Smooth muscle cell (in vitro differentiated cells): Measurements from ENCODE around the gene FZD7. TPM values are rescaled to one million over a fixed set of nuclear protein-coding genes. Genes with fewer than 3 reads are reported as not detected.
A peak's percentile ranks its signal among the peaks of the same experiment; 100 is the strongest.

Experiments used
- DNase-seq: peaks from one replicate; lab custom pipeline; 2025; ENCODE audit not compliant: unreplicated experiment; lab: John Stamatoyannopoulos, UW
- H2AFZ ChIP-seq: fragments of 200-600 bp; sonication (generic); 2 replicates; pipeline ENCODE4 v1.6.0; 2016; ENCODE audit warnings: antibody characterized with exemption, low read depth, mild to moderate bottlenecking
- H3F3A ChIP-seq: fragments of 200-600 bp; sonication (generic); 2 replicates; pipeline ENCODE4 v1.6.0; 2017; ENCODE audit warnings: antibody characterized with exemption, low read depth
- H3K27ac ChIP-seq: fragments of 200-600 bp; sonication (generic); 2 replicates; pipeline ENCODE4 v1.5.1; 2016; ENCODE audit warnings: low read depth, mild to moderate bottlenecking
- H3K27me3 ChIP-seq: fragments of 200-600 bp; sonication (generic); 2 replicates; pipeline ENCODE4 v1.6.1; 2016; ENCODE audit warnings: low read depth, mild to moderate bottlenecking
- H3K36me3 ChIP-seq: fragments of 200-600 bp; sonication (generic); 2 replicates; pipeline ENCODE4 v1.5.1; 2016; ENCODE audit warnings: low read depth
- H3K4me1 ChIP-seq: fragments of 200-600 bp; sonication (generic); 2 replicates; pipeline ENCODE4 v1.5.1; 2016; ENCODE audit warnings: low read depth
- H3K4me2 ChIP-seq: fragments of 200-600 bp; sonication (generic); 2 replicates; pipeline ENCODE4 v1.6.0; 2016; ENCODE audit warnings: mild to moderate bottlenecking
- H3K4me3 ChIP-seq: fragments of 200-600 bp; sonication (generic); 2 replicates; pipeline ENCODE4 v1.5.1; 2016; ENCODE audit warnings: mild to moderate bottlenecking
- H3K79me2 ChIP-seq: fragments of 200-600 bp; sonication (generic); 2 replicates; pipeline ENCODE4 v1.6.0; 2016; ENCODE audit warnings: low read depth, mild to moderate bottlenecking
- H3K9ac ChIP-seq: fragments of 200-600 bp; sonication (generic); 2 replicates; pipeline ENCODE4 v1.6.0; 2016; ENCODE audit warnings: low read depth
- H3K9me3 ChIP-seq: fragments of 200-600 bp; sonication (generic); replicated peaks from 2 replicates; pipeline ENCODE4 v1.5.1; 2016; ENCODE audit warnings: low read depth
- H4K20me1 ChIP-seq: fragments of 200-600 bp; sonication (generic); 2 replicates; pipeline ENCODE4 v1.6.0; 2016; ENCODE audit warnings: low read depth
- CTCF ChIP-seq: fragments of 200-600 bp; sonication (generic); IDR thresholded peaks from 2 replicates; pipeline ENCODE4 v1.5.1; 2017; ENCODE audit warnings: borderline replicate concordance, mild to moderate bottlenecking, antibody characterized with exemption; ENCODE audit not compliant: insufficient read depth, poor library complexity, severe bottlenecking
- WGBS: methylation state at CpG from one replicate; pipeline ENCODE4 v1.1.7; 2016; ENCODE audit warnings: low lambda C conversion rate; 5-methylcytosine and 5-hydroxymethylcytosine counted together
- polyA plus RNA-seq: library from polyadenylated mRNA; unstranded; fragments of >200 nt; fragmentation: Nextera tagmentation; extraction: Ambion mirVana; gene quantifications from 2 replicates; pipeline ENCODE4 v1.2.1, GENCODE V29; 2016
- total RNA-seq: library from RNA; depleted of rRNA; stranded (reverse); fragments of >200 nt; gene quantifications from 2 replicates; pipeline ENCODE4 v1.2.3, GENCODE V29; 2014

The FZD7 gene
- total and polyA plus RNA-seq, 2 experiments from 2014 or later: 14.8 to 17.0 TPM

- Histone ChIP-seq H3K36me3 (no peaks in the 10 kb centered on the region), H3K4me2 (no peak overlapping the region), H3K4me3 (no peak overlapping the region), H3K27me3 (peaks cover 24% of the 10 kb centered on the region), H3K9ac (no peak overlapping the region), H4K20me1 (no peaks in the 10 kb centered on the region), H2AFZ (no peak overlapping the region), H3F3A (no peaks in the 10 kb centered on the region), H3K9me3 (no peaks in the 10 kb centered on the region), H3K4me1 (peaks cover 19% of the 10 kb centered on the region), H3K27ac (no peak overlapping the region), H3K79me2 (no peaks in the 10 kb centered on the region)
- DNase-seq: no peak
- WGBS: 62% methylated on average over 3 of the region's 3 CpGs
- no peak for TF ChIP-seq CTCF
Observed at GRCh38 chr2:202054679-202055078, 21.0 kb downstream of the FZD7 start.

- Histone ChIP-seq H3K27ac (no peak overlapping the region), H3K4me3 (no peak overlapping the region), H2AFZ (no peak overlapping the region), H3K9ac (no peak overlapping the region), H3K4me1 (peaks cover 6% of the 10 kb centered on the region), H3K79me2 (no peaks in the 10 kb centered on the region), H3F3A (no peaks in the 10 kb centered on the region), H3K4me2 (no peak overlapping the region), H3K27me3 (peaks cover 24% of the 10 kb centered on the region), H3K9me3 (no peaks in the 10 kb centered on the region), H4K20me1 (no peaks in the 10 kb centered on the region), H3K36me3 (no peaks in the 10 kb centered on the region)
- 79% methylated on average over 2 of the region's 2 CpGs for WGBS
- DNase-seq: no peak
- TF ChIP-seq CTCF: peak; percentile 32
Observed at GRCh38 chr2:202056611-202057010, 23.0 kb downstream of the FZD7 start.

- Histone ChIP-seq H4K20me1 (no peaks in the 10 kb centered on the region), H3K9me3 (no peaks in the 10 kb centered on the region), H3K27me3 (peaks cover 15% of the 10 kb centered on the region), H3K9ac (no peak overlapping the region), H3K4me3 (no peak overlapping the region), H3K36me3 (no peaks in the 10 kb centered on the region), H3F3A (peaks cover 12% of the 10 kb centered on the region), H3K4me1 (peaks cover 14% of the 10 kb centered on the region), H3K4me2 (no peak overlapping the region), H2AFZ (no peak overlapping the region), H3K79me2 (no peaks in the 10 kb centered on the region), H3K27ac (no peak overlapping the region)
- DNase-seq: no peak
- peak; percentile 16 for TF ChIP-seq CTCF
- 76% methylated on average over 3 of the region's 3 CpGs for WGBS
Observed at GRCh38 chr2:202060218-202060617, 26.6 kb downstream of the FZD7 start.

GRCh38 chr2:202061695-202062094, 28.0 kb downstream of the FZD7 start:
- no peak for TF ChIP-seq CTCF
- Histone ChIP-seq H3K4me1 (peaks cover 14% of the 10 kb centered on the region), H3F3A (peaks cover 13% of the 10 kb centered on the region), H3K27ac (no peak overlapping the region), H3K36me3 (no peaks in the 10 kb centered on the region), H4K20me1 (no peaks in the 10 kb centered on the region), H2AFZ (no peak overlapping the region), H3K9me3 (no peaks in the 10 kb centered on the region), H3K4me3 (no peak overlapping the region), H3K79me2 (no peaks in the 10 kb centered on the region), H3K27me3 (peaks cover 11% of the 10 kb centered on the region), H3K4me2 (no peak overlapping the region), H3K9ac (no peak overlapping the region)
- DNase-seq: no peak
- 91% methylated on average over 2 of the region's 2 CpGs for WGBS
